Measurements from ENCODE around the gene KIRREL1.

GRCh38 chr1:157992031-157992832 lies 1.2 kb upstream of the KIRREL1 start:
- TF ChIP-seq CTCF (IDR thresholded peaks at IDR 0.05; ENCODE audit: poor library complexity, severe bottlenecking) = peak; percentile 96
- no peak for TF ChIP-seq EZH2 (IDR thresholded peaks at IDR 0.05; ENCODE audit: borderline replicate concordance, insufficient read depth, low read length, poor library complexity, severe bottlenecking)
- TF ChIP-seq REST (IDR thresholded peaks at IDR 0.05; ENCODE audit: borderline replicate concordance) = no peak

Data from neural cell (in vitro differentiated cells).